Right ventricle myocardium inferior (tissue), 1 donor: ENCODE data around the gene AMT. TPM values are rescaled to one million over a fixed set of nuclear protein-coding genes. Genes with fewer than 3 reads are reported as not detected.

Experiments
- ATAC-seq: fragments of 200-7000 bp; cut with Tn5 transposase; one replicate; pipeline ENCODE4 v1.9.1; 2020; ENCODE audit warnings: mild to moderate bottlenecking, moderate library complexity
- DNase-seq: peaks from one replicate; pipeline ENCODE4 v3.0.0; 2021; ENCODE audit errors: missing footprints
- intact Hi-C: fragments of 100-400 bp; cut with DNase I; formaldehyde crosslinking; loops from one replicate; pipeline ENCODE4 v1.11.0; 2022
- total RNA-seq: library from RNA; stranded (reverse); fragmentation: NEBNext Ultra II Directional; extraction: Animal tissue kit (Norgen Biotek cat#: 25700); gene quantifications from one replicate; pipeline ENCODE4 v1.2.1, GENCODE V29; 2021
- donor health status: DM: no; HTN: yes; CAD: no; lungs with severe emphysema.

AMT gene
- total RNA-seq, 1 donor from 2014 or later, result 20.5 TPM

DNA sequence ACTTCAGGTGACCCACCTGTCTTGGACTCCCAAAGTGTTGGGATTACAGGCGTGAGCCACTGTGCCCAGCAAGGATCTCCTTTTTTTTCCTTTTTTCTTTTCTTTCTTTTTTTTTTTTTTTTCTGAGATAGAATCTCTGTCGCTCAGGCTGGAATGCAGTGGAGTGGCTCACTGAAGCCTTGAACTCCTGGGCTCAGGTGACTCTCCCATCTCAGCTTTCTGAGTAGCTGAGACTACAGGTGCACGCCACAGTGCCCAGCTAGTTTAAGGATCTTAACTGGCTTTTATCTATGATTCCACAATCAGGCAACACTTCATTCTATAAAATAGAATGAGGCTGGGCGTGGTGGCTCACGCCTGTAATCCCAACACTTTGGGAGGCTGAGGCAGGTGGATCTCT, 23.1 kb upstream of the AMT start:
- no peak for DNase-seq
- no peak for ATAC-seq
- intact Hi-C loops, result loop anchor here (5.0 kb wide), 3 partner anchors 148 to 458 kb away; partner anchors contain the start of gene KLHDC8B

DNA sequence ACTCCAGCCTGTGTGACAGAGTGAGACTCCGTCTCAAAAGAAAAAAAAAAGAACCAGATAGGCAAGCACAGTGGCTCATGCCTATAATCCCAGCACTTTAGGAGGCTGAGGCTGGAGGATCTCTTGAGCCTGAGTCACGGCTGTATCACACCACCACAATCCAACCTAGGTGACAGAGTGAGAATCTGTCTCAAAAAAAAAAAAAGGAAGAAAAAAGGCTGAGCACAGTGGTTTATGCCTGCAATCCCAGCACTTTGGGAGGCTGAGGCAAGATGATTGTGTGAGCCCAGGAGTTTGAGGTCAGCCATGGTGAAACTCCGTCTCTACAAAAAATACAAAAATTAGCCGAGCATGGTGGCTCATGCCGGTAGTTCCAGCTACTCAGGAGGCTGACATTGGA, 12.5 kb upstream of the AMT start:
- intact Hi-C loops, result no loop called here
- ATAC-seq (no peak), DNase-seq (no peak)

DNA sequence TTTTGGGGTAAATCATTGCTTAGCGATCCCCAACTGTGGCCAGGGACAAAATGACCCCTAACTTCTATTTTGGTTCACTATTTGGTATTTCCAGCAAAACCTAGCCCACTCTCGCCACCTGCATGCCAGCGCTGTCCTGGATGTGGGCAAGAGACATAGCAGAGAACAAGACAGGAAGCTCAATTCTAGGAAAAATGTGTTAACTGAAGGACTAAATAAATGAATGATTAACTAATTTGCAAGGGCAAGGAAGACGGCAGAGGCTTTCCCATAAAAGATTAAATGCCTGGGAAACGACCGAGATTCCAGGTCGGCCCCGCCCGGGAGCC, 6.4 kb upstream of the AMT start:
- DNase-seq (no peak), ATAC-seq (no peak)
- intact Hi-C loops, result loop anchor here (10.0 kb wide), 1 partner anchor 404 kb away; the partner anchor contains the start of genes IMPDH2 and NDUFAF3

DNA sequence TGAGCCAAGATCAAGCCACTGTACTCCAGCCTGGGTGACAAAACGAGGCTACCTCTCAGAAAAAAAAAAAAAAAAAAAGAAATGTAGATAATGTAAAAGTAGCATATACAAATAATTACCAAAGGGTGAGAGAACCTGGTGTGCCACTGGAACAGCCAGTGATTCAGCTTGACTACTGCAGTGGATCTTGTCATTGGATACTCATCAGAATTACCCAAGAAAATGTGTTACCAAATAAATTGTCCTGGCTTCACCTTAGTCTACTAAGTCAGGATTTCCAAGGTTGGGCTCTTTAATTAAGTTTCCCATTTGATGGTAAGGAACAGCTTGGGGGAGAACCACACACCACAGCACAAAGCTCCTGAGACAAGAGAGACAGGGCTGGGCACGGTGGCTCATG, 5.3 kb upstream of the AMT start:
- ATAC-seq, result no peak
- intact Hi-C loops, result loop anchor here (10.0 kb wide), 1 partner anchor 403 kb away; the partner anchor contains the start of genes IMPDH2 and NDUFAF3

DNA sequence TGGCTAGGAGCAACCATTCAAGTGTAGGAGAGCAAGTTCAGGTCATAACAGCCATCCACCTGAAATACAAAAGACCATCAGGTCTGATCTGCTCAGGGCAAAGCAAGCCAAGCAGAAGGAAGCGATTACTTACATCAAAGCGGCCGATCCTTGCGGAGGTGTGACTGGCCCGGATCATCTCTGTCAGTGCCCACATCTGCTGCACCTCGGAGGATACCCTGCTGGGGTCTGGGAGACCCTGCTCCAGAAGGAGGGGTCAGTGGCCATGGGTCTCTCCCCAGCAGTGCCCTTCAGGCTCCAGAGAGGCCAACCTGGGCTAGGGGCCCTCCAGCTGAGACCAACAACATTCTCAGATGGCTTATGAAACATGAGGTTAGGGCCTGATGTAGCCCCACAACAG, 2.5 kb upstream of the AMT start:
- ATAC-seq (no peak), DNase-seq (no peak)
- intact Hi-C loops, result loop anchor here (10.0 kb wide), 1 partner anchor 400 kb away; the partner anchor contains the start of genes IMPDH2 and NDUFAF3

More for the DNA sequence above, 5.3 kb upstream of the AMT start:
- DNase-seq, result no peak

DNA sequence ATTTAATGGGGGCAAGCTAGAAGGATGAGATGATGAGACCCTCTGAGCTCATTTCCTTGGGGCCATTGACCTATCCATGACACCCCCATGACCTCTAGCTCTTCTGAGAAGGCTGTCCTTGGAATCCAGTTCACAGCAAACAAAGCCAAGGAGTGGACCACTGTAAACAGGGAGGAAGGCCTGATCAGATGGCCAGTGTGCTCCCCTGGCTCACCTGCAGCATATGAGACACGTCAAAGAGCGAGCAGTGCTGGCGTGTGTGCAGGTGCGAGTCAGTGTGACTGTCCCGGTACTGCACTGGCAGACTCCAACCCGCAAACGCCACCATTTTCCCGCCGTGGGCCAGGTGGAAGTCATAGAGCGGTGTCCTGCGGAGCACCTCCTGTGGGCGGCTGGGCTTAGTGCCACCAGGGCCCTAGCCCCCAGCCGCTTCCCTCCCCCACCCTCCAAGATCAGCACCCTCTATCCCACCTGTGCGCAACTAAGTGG, 339 bp downstream of the AMT start:
- intact Hi-C loops, result loop anchor here (10.0 kb wide), 1 partner anchor 397 kb away; the partner anchor contains the start of genes IMPDH2 and NDUFAF3
- ATAC-seq (peak; percentile 14), DNase-seq (no peak)

DNA sequence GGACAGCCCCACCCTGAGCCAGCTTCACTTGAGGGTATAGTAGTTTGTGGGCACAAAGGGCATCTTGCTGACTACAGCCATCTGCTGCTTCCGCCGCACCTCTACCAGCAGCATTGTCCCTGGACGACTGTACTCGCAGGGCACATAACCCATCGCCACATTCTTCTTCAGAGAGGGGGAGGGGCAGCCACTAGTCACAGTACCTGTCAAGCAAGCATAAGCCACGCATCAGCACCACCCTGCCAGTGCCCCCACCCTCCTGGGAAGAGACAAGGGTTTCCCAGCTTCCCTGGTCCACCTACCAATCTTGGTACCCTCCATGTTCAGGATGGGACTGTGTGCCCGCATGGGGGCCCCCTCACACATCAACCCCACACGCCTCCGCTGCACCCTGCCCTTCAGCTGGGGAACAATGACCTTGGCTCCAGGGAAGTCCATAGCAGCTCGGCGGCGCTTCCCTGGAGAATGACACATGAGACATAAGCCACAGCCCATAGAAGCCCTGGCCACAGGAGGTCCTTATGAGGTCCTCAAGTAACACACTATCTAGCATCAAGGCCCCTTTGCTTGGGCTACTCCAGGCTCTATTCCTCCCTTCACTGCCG, 4.7 kb downstream of the AMT start:
- no peak for ATAC-seq
- no peak for DNase-seq
- intact Hi-C loops, result loop anchor here (10.0 kb wide), 1 partner anchor 243 kb away; the partner anchor contains the start of gene KLHDC8B

DNA sequence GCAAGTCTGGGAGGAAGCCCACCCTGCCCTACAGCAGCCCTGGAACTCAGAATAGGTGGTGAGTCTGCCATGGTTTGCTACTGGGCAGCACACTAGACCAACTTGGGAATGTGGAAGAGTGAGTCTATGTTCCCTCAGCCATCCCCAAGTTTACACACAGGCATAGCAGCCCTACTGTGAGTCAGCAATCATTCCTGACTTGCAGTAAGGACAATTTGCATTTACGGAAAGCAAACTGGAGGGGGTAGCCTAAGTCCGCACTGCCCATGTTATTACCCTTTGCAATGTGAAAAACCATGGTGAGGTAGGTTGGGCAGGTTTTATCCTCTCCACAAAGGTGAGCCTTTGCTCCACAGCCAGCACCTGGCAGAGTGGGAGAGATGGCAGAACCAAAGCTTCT, 5.4 kb downstream of the AMT start:
- no peak for DNase-seq
- intact Hi-C loops, result loop anchor here (10.0 kb wide), 1 partner anchor 242 kb away; the partner anchor contains the start of gene KLHDC8B

DNA sequence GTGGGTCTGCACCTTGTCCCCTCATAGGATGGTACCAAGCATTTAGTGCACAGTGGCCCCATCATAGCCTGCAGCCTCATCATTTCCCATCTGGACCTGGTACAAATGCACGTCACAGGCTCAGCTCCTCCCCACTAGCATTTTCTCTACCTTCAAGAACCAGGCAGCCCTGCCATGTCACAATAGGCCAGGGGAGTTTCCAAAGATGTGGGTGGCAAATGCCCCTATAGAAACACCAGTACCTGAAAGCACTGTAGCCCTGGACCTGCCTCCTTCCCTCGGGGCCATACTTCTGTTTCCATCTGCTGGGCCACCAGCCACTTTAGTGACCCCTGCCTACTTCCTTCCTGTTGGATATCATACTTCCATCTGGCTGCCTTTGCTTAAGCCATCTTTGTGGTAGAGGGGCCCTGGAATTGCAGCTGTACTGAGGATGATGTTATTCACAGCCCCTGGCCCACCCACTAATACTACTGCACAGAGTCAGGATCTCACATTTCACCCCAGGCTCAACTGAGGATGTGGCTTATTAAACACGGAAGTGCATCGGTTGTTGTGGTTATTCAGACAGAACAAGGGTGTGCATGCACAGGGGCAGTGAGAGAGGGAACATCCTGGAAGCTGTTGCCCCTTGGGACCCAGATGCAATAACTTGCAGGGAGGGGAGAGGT, 6.2 kb downstream of the AMT start:
- ATAC-seq (no peak), DNase-seq (no peak)
- intact Hi-C loops, result loop anchor here (10.0 kb wide), 1 partner anchor 241 kb away; the partner anchor contains the start of gene KLHDC8B

More for the DNA sequence above, 5.4 kb downstream of the AMT start:
- ATAC-seq, result no peak

DNA sequence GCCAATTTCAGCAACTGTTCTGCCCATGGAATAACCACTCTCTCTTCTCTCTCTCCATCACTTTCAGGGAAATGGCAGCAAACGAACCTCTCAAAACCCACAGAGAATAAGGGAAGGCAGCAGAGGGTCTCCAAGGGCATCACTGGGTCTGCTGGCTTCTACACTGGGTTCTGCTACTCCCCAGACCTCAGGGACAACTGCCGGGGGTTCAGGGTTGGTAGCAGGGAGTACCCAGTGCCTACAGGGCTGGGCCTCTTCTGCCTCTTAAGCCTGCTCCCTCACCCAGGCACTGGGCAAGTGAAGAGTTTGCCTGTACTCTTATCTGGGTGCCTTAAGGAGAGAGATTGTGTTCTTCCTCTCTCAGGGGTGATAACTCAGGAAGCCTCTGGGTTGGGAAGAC, 7.5 kb downstream of the AMT start:
- intact Hi-C loops, result loop anchor here (5.0 to 10.0 kb wide), 2 partner anchors 57 to 240 kb away; partner anchors contain the start of genes GPX1 and KLHDC8B
- DNase-seq (no peak), ATAC-seq (no peak)

DNA sequence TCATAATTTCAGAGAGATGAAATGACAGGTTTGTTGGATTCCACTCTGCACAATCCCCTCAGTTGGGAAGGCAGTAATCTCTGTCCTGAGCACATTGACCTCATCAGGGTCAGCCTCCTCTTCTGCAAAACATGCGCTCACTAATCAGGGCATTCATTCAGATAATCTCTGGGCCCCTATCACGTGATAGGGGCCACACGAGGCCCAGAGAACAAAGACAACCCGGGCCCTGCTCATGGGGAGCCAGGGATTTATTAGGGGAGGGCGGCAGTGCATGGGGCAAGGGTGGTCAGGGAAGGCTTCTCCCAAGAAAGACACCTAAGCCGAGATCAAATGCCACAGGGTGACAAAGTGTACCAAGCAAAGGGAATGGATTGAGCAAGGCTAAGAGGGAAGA, 8.9 kb downstream of the AMT start:
- ATAC-seq (no peak), DNase-seq (no peak)
- intact Hi-C loops, result loop anchor here (2.0 to 10.0 kb wide), 3 partner anchors 56 to 239 kb away; partner anchors contain the start of genes GPX1, KLHDC8B and USP4

DNA sequence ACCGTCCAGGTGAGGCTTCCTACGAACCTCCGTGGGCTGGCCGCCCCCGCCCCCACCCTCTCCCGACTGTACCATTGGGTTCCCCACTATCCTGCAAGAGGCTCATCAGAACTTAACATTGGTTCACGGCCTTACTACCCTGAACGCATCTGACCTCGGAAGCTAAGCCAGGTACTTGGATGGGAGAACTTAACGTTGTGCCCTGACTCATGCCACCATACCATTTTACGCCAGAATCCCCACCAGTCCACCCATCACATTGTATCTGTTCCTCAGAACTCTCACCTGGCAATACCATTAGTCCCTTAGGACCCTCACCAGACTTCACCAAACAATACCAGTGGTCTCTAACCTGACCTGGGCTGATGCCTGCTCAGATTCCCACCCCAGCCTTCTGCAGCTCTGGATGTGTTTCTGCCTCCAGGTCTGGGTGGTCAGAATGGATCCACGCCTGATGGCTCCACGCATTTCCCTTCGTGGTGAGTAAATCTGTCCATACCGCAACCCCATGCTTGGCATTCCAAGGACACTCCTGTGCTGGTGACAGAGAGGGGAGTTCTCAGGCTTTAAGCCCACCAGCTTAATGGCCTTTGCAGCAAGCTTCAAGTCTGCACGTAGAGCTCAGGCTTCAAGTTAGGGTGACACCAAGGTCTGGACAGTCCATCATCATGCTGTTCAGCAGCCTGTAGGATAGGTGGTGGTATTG, 9.5 kb downstream of the AMT start:
- no peak for ATAC-seq
- intact Hi-C loops, result loop anchor here (1.0 to 10.0 kb wide), 4 partner anchors 55 to 319 kb away; partner anchors contain the start of genes GPX1, KLHDC8B and USP4
- DNase-seq, result no peak

DNA sequence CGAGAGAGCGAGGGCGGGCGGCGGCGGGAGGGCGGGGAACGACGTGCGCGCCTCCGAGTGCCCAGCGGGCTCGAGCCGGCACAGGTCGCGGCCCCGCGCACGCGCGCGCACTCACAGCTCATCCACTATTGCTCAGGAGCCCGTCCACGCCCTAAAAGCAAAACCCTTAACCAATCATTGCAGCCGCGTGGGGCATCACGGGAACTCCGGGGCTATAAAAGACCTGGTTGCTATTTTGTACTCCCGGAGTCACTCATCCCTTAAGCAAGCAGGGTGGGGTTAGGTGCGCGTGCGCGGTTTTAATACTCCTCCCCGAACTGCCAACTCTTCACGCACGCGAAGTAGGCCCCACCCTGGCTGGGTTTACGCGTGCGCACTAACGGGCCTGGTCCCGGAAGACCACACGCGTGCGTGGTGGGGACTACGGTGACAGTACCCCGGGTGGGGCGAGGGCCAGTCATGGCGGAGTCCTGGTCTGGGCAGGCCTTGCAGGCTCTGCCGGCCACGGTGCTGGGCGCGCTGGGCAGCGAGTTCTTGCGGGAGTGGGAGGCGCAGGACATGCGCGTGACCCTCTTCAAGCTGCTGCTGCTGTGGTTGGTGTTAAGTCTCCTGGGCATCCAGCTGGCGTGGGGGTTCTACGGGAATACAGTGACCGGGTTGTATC, 10.2 kb downstream of the AMT start, which contains the start of the genes RHOA and TCTA:
RHOA (minus strand) TSS at position 9 of the 664 bp plus-strand sequence. CDS start 36,387 bp downstream, outside the sequence.
TCTA (plus strand) TSS at position 456 of the 664 bp plus-strand sequence; CDS start at position 460, 4 bp downstream.
- intact Hi-C loops, result loop anchor here (1.0 to 10.0 kb wide), 4 partner anchors 55 to 319 kb away; partner anchors contain the start of genes GPX1, KLHDC8B and USP4
- peak; percentile 100 for DNase-seq
- peak; percentile 96 for ATAC-seq

DNA sequence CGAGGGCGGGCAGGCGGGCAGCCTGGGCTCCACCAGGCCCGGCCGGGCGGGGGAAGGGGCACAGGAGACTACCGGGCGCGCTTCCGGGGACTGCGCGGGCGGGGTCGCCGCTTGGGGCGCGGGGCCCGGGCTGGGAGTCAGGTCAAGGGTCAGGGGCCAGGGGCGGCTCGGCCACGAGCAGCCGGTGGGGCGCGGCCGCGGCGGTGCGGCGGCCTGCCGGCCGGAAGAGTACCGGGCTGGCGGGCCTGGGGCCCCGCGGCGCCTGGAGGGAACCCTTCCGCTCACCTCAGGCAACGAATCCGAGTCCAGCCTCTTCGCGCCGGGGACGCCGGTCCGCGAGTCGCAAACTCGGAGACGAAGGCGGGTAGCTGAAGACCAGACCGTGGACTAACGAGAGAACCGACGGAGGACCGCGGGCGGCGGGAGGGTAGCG, 10.7 kb downstream of the AMT start:
- peak; percentile 85 for DNase-seq
- ATAC-seq, result peak; percentile 6
- intact Hi-C loops, result loop anchor here (5.0 to 10.0 kb wide), 2 partner anchors 54 to 237 kb away; partner anchors contain the start of genes GPX1 and KLHDC8B

DNA sequence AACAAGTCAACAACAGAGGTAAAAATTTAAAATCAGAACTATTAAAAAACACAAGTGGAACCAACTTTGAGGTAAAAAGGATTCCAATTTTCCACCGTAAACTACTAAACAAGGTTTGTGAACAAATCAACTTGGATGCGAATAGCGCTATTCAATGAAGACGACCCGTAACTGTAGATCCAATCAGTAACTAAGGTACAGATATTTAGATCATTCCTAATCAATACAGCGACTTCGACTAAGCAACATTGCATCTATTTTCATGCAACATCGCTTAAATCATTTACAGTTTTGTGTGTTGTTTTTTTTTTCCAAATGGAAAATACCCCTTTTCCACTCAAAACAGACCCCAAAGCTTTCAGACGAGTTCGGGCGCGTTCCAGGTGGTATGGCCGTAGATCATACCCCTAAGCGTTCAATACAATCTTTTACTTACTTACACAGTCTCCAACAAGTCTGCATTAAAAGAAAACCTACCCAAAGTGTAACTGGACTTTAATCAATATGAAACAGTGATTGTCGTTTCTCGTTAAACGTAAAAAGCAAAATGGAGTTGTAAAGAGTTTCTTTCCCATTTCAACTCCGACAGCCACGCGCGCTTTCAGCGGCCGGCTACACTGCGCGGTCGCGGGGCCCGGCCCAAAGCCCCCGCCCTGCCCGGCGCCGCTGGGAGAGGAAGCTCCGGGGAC, 11.3 kb downstream of the AMT start:
- DNase-seq (no peak), ATAC-seq (peak; percentile 14)
- intact Hi-C loops, result loop anchor here (5.0 to 10.0 kb wide), 2 partner anchors 54 to 236 kb away; partner anchors contain the start of genes GPX1 and KLHDC8B

DNA sequence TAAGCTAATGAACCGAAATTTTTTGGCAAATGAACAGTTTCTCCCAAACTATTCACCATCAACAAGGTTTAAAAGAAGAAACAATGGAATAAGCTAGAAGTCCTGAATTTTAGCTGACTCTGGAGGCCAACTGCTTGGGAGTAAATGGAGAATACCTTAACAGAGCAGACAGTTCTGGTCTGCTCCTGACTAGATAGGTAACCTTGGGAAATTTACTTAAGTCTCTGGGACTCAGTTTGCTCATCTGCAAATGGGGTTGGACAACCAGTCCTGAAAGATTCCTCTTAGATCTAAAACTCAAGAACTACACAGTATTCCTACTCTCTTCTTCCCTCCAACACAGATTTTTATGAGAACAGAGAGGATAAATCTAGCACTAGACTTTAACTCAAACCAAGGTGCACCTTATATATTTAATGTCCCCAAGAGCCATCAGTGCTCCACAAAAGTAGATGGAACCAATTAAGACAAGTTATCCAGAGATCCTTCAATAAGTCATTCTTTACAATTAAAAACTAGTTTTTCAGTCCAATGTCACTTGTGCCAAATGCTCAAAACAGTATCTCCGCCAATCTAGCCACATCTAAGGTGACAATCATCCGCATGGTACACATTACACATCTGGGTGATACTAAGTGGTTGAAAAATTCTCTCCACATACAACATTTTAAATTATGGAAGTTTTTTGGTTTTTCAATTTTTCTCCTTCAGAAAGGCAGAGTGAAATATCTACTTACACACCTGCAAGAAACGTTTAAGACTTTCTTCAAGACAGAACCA, 12.0 kb downstream of the AMT start:
- intact Hi-C loops, result loop anchor here (5.0 to 10.0 kb wide), 2 partner anchors 53 to 235 kb away; partner anchors contain the start of genes GPX1 and KLHDC8B
- no peak for ATAC-seq
- DNase-seq, result no peak
